ENCODE results near the gene ZNF546.
"Not testable (repeated sequence)": the region's sequence is repeated elsewhere in the genome, so short reads cannot be mapped to it uniquely, and the experiment has no call there.

Gene ZNF546

GRCh38 chr19:39987167-39987566 is 9.7 kb upstream of the ZNF546 start:
- no peak for DNase-seq

DNA sequence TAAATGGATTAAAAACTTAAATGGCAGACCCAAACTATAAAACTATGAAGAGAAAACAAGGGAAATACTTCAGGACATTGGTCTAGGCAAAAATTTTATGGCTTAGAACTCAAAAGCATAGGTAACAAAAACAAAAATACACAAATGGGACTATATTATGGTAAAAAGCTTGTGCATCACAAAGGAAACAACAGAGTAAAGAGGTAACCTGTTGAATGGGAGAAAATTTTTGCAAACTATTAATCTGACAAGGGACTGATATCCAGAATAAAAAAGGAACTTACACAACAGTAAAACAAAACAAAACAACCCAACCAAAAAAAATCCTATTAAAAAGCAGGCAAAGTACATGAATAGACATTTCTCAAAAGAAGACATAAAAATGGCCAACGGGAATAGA is 9.3 kb upstream of the ZNF546 start:
- DNase-seq: no peak

DNA sequence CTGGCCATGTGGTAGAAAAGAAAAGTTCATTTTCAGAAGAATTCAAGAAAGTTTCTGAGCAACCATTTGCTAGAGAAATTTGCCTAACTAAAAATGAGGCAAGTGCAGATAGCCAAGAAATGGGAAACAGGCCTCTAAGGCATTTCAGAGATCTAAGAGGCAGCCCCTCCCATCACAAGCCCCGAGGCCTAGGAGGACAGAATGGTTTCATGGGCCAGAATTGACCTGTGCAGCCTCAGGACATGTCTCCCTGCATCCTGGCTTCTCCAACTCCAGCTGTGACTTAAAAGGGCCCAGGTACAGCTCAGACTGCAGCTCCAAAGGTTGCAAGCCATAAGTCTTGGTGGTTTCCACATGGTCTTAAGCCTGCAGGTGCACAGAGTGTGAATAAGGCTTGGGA is 3.3 kb upstream of the ZNF546 start:
- DNase-seq: no peak

DNA sequence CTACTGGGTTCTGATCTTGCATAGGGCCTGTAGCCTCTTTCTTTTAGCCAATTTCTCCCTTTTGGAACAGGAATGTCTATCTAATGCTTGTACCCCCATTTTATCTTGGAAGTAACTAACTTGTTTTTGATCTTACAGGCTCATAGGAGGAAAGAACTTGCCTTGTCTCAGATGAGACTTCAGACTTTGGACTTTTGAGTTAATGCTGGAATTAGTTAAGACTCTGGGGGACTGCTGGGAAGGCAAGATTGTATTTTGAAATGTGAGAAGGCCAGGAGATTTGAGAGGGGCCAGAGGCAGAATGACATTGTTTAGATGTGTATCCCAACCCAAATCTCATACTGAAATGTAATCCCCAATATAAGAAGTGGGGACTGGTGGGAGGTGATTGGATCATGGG is 2.5 kb upstream of the ZNF546 start:
- no peak for DNase-seq

- DNase-seq: no peak
These were observed 1.1 kb upstream of the ZNF546 start for GRCh38 chr19:39995794-39996193.

DNA sequence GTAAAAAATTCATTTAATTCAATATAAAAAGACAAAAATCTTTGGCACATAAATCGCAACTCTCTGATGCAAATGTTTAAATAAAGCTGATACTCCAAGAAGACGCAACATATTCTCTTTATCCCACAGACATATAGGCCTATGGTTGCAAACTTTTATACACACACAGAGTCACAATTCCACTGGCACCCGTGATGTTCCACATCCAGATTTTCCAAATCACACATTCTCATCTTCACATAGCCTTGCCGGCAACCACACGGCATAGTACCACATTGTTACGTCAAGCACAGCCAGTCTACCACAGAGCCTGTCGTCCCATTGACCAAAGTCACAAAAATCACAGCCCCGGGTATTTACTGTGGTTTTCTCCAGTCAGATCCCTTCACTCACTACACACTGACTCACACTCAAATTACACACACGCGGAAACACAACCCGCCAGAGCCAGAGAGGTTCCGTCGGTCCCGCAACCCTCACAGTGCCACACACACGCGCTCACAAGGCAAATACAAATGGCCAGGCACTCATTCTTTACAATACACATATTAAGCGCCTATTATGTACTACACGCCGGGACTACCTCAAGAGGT is 546 bp upstream of the ZNF546 start:
- peak in 1 of 2 donors; percentile 29 for DNase-seq

DNA sequence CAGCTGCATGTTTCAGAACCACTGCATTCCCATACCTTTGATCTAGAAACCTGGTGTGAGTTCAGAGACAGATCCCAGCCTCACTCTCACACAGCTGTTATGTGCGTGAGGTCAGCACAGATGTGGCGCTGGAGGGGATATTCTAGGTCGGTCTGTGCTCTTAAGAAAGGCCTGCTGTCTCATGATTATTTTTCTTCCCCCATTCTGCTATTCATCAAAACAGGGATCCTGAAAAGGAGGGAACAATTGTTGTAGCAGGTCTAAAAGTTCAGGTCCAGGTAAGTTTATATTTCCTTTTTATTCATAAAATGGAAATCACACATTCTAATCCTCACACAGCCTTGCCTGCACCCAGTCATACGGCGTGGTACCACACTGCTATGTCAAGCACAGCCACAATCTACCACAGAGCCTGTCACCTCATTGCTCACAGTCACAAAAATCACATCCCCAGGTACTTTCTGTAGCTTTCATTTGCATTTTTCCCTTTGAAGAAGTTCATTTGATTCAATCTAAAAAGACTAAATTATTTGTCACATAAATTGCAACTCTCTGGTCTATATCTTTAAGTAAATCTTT is 867 bp downstream of the ZNF546 start:
- DNase-seq: no peak

DNA sequence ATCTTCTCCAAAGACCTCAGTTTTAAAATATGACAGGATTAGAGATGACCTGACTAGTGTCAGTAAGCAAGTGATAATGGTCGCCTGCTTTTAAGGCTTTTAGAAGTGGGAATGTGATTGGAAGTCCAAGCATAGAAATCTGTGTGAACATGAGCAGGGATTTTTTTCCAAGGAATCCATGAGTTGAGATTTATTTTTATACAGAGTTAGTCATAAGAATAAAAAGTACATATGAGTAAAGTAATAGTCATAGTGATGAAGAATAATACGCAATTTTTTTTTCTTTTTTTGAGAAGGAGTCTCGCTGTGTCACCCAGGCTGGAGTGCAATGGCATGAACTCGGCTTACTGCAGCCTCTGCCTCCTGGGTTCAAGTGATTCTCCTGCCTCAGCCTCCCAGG is 1.6 kb downstream of the ZNF546 start:
- DNase-seq: no peak

- no peak for DNase-seq
These were observed 8.9 kb downstream of the ZNF546 start for GRCh38 chr19:40005691-40006272.

- no peak for DNase-seq
These were observed 9.4 kb downstream of the ZNF546 start for GRCh38 chr19:40006273-40006691.

- DNase-seq: no peak
These were observed 12.8 kb downstream of the ZNF546 start for GRCh38 chr19:40009674-40010073.

DNA sequence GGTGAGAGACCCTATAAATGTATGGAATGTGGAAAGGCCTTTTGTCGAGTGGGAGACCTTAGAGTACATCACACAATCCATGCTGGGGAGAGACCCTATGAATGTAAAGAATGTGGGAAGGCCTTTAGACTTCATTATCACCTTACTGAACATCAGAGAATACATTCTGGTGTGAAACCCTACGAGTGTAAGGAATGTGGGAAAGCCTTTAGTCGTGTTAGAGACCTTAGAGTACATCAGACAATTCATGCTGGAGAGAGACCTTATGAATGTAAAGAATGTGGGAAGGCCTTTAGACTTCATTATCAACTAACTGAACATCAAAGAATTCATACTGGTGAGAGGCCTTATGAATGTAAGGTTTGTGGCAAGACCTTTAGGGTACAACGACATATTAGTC is 17.1 kb downstream of the ZNF546 start:
- no peak for DNase-seq

DNA sequence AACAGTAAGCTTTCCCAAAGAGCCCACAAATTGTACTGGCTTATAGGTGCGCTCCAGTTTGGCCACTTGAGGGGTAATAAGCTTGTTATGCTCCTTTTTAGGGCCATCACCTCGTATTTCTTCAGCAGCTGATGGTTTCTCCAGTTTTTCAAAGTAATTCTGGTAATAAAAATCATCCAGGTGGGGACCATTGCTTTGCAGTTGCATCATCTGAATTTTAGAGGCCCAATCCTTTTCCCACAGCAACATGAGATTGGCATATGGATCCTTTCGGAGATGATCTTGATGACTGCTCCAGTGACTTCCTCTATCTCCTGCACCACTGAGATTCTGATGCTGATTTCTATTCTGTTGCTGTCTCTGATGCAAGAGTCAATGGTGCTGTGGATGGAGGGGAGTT is 27.1 kb downstream of the ZNF546 start:
- no peak for DNase-seq

DNA sequence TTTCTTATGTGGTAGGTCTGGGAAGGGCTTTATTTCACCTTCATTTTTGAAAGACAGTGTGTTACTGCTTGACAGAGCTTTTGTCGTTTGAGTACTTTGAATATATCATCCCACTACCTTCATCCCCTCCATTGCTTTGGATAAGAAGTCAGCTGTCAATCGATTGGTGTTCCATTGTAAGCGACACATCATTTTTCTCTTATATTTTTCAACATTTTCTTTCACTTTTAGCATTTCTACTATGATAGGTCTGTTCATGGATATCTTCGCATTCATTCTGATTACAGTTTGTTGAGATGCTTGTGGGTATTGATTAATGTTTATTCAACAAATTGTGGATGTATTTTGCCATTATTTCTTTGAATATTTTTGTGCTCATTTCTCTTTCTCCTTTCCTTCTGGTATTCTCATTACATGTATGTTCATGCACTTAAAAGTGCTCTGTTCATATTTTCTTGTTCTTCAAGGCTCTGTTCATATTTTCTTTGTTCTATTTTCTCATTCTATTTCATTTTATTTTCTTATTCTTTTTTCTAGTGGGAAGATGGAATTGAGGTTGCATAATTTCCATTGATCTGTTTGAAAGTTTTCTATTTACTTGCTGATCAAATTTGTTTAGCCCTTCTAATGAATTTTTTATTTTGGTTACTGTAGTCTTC is 29.2 kb downstream of the ZNF546 start:
- DNase-seq: no peak

DNA sequence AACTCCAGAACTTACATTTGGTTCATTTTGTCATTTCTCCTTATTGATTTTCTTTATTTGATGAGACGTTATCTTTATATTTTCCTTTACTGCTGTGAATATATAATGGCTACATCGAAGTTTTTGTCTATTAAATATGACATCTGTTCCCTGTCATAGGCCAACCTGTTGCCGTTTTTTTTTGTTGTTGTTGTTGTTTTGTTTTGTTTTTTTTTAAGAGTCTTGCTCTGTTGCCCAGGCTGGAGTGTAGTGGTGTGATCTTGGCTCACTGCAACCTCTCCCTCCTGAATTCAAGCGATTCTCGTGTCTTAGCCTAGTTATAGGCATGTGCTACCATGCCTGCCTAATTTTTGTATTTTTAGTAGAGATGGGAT is 29.7 kb downstream of the ZNF546 start:
- no peak for DNase-seq

- DNase-seq: no peak
These were observed 37.2 kb downstream of the ZNF546 start for GRCh38 chr19:40033989-40034560.

DNA sequence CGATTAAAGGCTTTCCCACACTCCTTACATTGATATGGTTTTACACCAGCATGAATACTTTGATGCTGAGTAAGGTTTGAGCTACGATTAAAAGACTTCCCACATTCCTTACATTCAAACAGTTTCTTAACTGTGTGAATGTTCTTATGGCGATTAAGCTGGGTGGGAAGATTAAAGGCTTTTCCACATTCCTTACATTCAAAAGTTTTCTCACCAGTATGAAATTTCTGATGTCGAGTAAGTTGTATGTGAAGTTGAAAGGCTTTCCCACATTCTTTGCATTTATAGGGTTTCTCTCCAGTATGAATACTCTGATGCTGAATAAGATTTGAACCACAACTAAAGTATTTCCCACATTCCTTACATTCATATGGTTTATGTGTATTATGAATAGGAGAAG is 39.1 kb downstream of the ZNF546 start:
- DNase-seq: no peak

DNA sequence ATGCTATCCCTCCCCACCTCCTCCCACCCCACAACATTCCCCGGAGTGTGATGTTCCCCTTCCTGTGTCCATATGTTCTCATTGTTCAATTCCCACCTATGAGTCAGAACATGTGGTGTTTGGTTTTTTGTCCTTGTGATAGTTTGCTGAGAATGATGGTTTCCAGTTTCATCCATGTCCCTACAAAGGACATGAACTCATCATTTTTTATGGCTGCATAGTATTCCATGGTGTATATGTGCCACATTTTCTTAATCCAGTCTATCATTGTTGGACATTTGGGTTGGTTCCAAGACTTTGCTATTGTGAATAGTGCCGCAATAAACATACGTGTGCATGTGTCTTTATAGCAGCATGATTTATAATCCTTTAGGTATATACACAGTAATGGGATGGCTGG is 41.2 kb downstream of the ZNF546 start:
- not testable (repeated sequence) for DNase-seq

DNA sequence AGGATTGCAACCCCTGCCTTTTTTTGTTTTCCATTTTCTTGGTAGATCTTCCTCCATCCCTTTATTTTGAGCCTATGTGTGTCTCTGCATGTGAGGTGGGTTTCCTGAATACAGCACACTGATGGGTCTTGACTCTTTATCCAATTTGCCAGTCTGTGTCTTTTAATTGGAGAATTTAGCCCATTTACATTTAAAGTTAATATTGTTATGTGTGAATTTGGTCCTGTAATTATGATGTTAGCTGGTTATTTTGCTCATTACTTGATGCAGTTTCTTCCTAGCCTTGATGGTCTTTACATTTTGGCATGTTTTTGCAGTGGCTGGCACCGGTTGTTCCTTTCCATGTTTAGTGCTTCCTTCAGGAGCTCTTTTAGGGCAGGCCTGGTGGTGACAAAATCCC is 44.9 kb downstream of the ZNF546 start:
- DNase-seq: not testable (repeated sequence)

DNA sequence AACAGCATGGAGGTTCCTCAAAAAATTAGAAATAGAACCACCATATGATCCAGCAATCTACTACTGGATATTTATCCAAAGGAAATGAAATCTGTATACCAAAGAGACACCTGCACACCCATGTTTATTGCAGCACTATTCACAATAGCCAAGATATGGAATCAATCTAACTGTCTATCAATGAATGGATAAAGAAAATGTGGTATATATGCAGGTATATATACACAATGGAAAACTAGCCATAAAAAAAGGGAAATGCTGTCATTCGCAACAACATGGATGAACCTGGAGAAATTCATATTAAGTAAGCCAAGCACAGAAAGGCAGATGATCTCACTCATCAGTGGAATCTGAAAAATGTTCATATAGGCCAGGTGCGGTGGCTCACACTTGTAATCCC is 56.6 kb downstream of the ZNF546 start:
- no peak for DNase-seq

DNA sequence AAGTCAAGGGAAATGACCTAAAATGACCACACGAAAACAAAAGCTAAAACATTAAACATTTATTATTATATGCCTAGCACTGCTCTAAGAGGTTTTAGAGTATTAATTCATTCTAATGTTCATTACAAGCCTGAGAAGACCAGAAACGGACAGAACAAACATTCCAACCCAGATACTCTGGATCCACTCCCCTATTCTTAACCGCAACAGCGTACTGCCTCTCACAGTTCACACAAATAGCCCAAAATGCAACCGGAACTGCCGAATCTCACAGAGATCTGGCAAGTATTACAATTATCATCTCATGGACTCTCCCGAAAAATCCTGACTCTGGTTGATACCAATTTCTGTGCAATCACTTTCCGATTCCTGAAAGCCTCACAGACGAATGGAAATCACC is 57.8 kb downstream of the ZNF546 start:
- no peak for DNase-seq

DNA sequence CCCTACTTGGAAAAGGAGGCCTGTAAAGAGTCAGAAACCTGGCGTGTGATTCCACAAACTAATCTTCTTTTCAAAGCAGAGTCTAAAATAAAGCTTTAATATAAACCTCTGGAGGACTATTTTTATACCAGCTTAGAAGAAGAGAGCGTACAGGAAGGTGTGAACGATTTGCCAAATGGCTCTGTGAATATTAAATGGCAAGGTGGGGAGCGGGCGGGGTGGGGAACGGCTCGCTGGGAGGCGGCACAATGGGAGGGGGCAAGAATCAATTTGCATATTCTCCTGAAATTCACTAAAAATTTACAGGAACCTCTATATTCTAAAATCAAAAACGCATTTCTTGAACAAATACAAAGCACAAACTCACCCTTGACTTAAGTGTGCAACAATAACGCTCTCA is 58.2 kb downstream of the ZNF546 start:
- no peak for DNase-seq

GRCh38 chr19:40055832-40056504 is 59.1 kb downstream of the ZNF546 start, which contains the start of gene ZNF780B:
Gene ZNF780B, minus strand, starts transcription at chr19:40056231. Its CDS starts 5,899 bp downstream, at chr19:40050332.
- DNase-seq: peak; percentile 35 to 57

All from inflammatory macrophage treated with lipopolysaccharide for 1 hour (primary cell).